PFSK-1 (cell line): ENCODE measurements around the gene SETBP1.

Experiments used
- FOXP2 ChIP-seq: optimal IDR thresholded peaks from 2 replicates; pipeline ENCODE3; 2011; ENCODE audit warnings: borderline replicate concordance, control low read depth, inconsistent platforms; ENCODE audit not compliant: insufficient read depth; ENCODE audit errors: extremely low read length, extremely low read depth
- POLR2AphosphoS5 ChIP-seq: IDR thresholded peaks from 2 replicates; pipeline ENCODE4 v1.6.1; 2012; ENCODE audit warnings: low read depth, mild to moderate bottlenecking, control low read depth, low read length, moderate library complexity
- REST ChIP-seq, 2 experiments: IDR thresholded peaks; 2 replicates each; pipeline versions ENCODE4 v1.6.1 to v1.8.0; 2011 to 2012; ENCODE audit warnings: low read depth in 2 of 2, low read length in 2 of 2, control low read depth in 1 of 2, inconsistent platforms in 1 of 2, mild to moderate bottlenecking in 1 of 2, moderate library complexity in 1 of 2; ENCODE audit not compliant: insufficient read depth in 1 of 2
- SIN3A ChIP-seq: IDR thresholded peaks from 2 replicates; pipeline ENCODE4 v1.6.1; 2012; ENCODE audit warnings: mild to moderate bottlenecking, low read length, moderate library complexity, borderline replicate concordance; ENCODE audit not compliant: insufficient read depth
- TAF1 ChIP-seq: IDR thresholded peaks from 2 replicates; pipeline ENCODE4 v1.6.1; 2012; ENCODE audit warnings: low read length, control low read depth, borderline replicate concordance; ENCODE audit not compliant: insufficient read depth

Gene SETBP1

GRCh38 chr18:44799382-44799906, 118.8 kb downstream of the SETBP1 start:
- TF ChIP-seq TAF1 (no peak), FOXP2 (no peak), REST (IDR thresholded peaks at IDR 0.05; ENCODE audit: insufficient read depth in 1 of 2, low read depth in 2 of 2, low read length in 2 of 2) (no peak), SIN3A (no peak), POLR2AphosphoS5 (no peak)

- TF ChIP-seq REST (IDR thresholded peaks at IDR 0.05; ENCODE audit: insufficient read depth in 1 of 2, low read depth in 2 of 2, low read length in 2 of 2) (no peak), SIN3A (no peak), FOXP2 (no peak), POLR2AphosphoS5 (no peak), TAF1 (no peak)
These were observed 119.3 kb downstream of the SETBP1 start for GRCh38 chr18:44799907-44800421.

GRCh38 chr18:44801781-44802180, 121.1 kb downstream of the SETBP1 start:
- TF ChIP-seq REST (IDR thresholded peaks at IDR 0.05; ENCODE audit: insufficient read depth in 1 of 2, low read depth in 2 of 2, low read length in 2 of 2) (no peak), SIN3A (no peak), FOXP2 (no peak), POLR2AphosphoS5 (no peak), TAF1 (no peak)

GRCh38 chr18:44802508-44802907, 121.8 kb downstream of the SETBP1 start:
- TF ChIP-seq POLR2AphosphoS5 (no peak), TAF1 (no peak), REST (IDR thresholded peaks at IDR 0.05; ENCODE audit: insufficient read depth in 1 of 2, low read depth in 2 of 2, low read length in 2 of 2) (no peak), SIN3A (no peak), FOXP2 (no peak)
